Erythroblast (primary cell): ENCODE data around the gene CLEC10A.
"Not testable (repeated sequence)": the region's sequence is repeated elsewhere in the genome, so short reads cannot be mapped to it uniquely, and the experiment has no call there.

Source experiments
- DNase-seq, 2 experiments: peaks; one replicate each; lab custom pipeline; 2025; lab: John Stamatoyannopoulos, UW
- GATA1 ChIP-seq: IDR thresholded peaks from 2 replicates; pipeline ENCODE4 v1.6.1; 2011; ENCODE audit warnings: low read depth, mild to moderate bottlenecking, control low read depth, low read length, moderate library complexity
- POLR2A ChIP-seq: IDR thresholded peaks from 2 replicates; pipeline ENCODE4 v1.6.1; 2011; ENCODE audit warnings: mild to moderate bottlenecking, low read length

Gene CLEC10A

GRCh38 chr17:7113273-7114071 lies 33.4 kb upstream of the CLEC10A start:
- TF ChIP-seq GATA1 (no peak), POLR2A (no peak)
- peak; percentile 26 to 47 for DNase-seq

GRCh38 chr17:7112510-7113108 lies 32.6 kb upstream of the CLEC10A start:
- TF ChIP-seq GATA1 (no peak), POLR2A (no peak)
- no peak for DNase-seq

- TF ChIP-seq GATA1 (no peak), POLR2A (no peak)
- peak in 1 of 2 experiments; percentile 18 for DNase-seq
Observed at GRCh38 chr17:7111784-7112509, 31.9 kb upstream of the CLEC10A start.

GRCh38 chr17:7110617-7111306 lies 30.7 kb upstream of the CLEC10A start:
- TF ChIP-seq GATA1, result no peak
- TF ChIP-seq POLR2A, result no peak
- DNase-seq, result no peak

GRCh38 chr17:7109461-7110322 lies 29.6 kb upstream of the CLEC10A start:
- DNase-seq, result no peak
- TF ChIP-seq GATA1 (no peak), POLR2A (no peak)

GRCh38 chr17:7108981-7109380 lies 28.9 kb upstream of the CLEC10A start:
- DNase-seq, result no peak
- TF ChIP-seq GATA1 (no peak), POLR2A (no peak)

GRCh38 chr17:7108560-7108925 lies 28.5 kb upstream of the CLEC10A start:
- TF ChIP-seq GATA1 (no peak), POLR2A (no peak)
- DNase-seq, result no peak

- TF ChIP-seq GATA1 (no peak), POLR2A (no peak)
- no peak for DNase-seq
Observed at GRCh38 chr17:7107795-7108559, 27.9 kb upstream of the CLEC10A start.

- no peak for TF ChIP-seq POLR2A
- no peak for TF ChIP-seq GATA1
- DNase-seq, result no peak
Observed at GRCh38 chr17:7107012-7107754, 27.1 kb upstream of the CLEC10A start.

- DNase-seq, result no peak
- no peak for TF ChIP-seq GATA1
- no peak for TF ChIP-seq POLR2A
Observed at GRCh38 chr17:7102421-7102820, 22.4 kb upstream of the CLEC10A start.

- TF ChIP-seq GATA1 (no peak), POLR2A (no peak)
Observed at GRCh38 chr17:7101531-7101930, 21.5 kb upstream of the CLEC10A start.

GRCh38 chr17:7100641-7101379 lies 20.8 kb upstream of the CLEC10A start:
- not testable (repeated sequence) for DNase-seq

More at GRCh38 chr17:7101531-7101930, 21.5 kb upstream of the CLEC10A start:
- no peak for DNase-seq
